ENCODE measurements around the gene TNS1.

DNA sequence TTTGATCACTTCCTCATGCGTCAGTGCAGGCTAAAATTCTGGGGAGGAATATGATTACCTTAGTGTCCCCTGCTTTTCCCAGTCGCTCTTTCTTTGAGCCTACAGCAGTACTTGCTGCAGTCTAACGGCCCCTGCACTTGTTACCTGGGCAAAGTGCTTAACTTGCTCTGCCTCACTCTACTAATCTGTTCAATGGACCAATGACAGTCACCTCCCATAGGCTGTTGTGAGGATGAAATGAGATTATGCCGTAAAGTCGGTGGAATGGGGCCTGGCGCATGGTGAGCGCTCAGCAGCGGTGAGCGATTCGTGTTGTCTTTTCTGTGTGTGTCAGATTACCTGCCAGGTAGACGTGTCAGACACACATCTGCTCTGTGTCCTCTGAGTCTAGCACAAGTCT, 5.3 kb downstream of the TNS1 start:
- TF ChIP-seq CTCF (IDR thresholded peaks at IDR 0.05; ENCODE audit: poor library complexity) (no peak), EZH2 (IDR thresholded peaks at IDR 0.05; ENCODE audit: borderline replicate concordance) (no peak), EZH2phosphoT487 (IDR thresholded peaks at IDR 0.05; ENCODE audit: low read depth, severe bottlenecking, unreplicated experiment) (no peak)

Data from hepatocyte (in vitro differentiated cells).